Neural progenitor cell (in vitro differentiated cells): Measurements from ENCODE around the gene CLTRN.

Experiments
- CTCF ChIP-seq: fragments of 200-600 bp; sonication (generic); IDR thresholded peaks from 2 replicates; pipeline ENCODE4 v1.5.1; 2017; ENCODE audit warnings: antibody characterized with exemption, mild to moderate bottlenecking
- EZH2 ChIP-seq: fragments of 200-600 bp; sonication (generic); IDR thresholded peaks from 2 replicates; pipeline ENCODE4 v1.6.1; 2017; ENCODE audit warnings: antibody characterized with exemption, mild to moderate bottlenecking, moderate library complexity
- EZH2phosphoT487 ChIP-seq: fragments of 200-600 bp; sonication (generic); IDR thresholded peaks from 2 replicates; pipeline ENCODE4 v1.6.1; 2017; ENCODE audit warnings: antibody characterized with exemption

GRCh38 chrX:15607067-15607466 is 57.5 kb downstream of the CLTRN start:
- no peak for TF ChIP-seq CTCF
- no peak for TF ChIP-seq EZH2
- TF ChIP-seq EZH2phosphoT487: no peak
